SU-DHL-6 (cell line): Measurements from ENCODE around the gene E2F1.
"Not testable (repeated sequence)": the region's sequence is repeated elsewhere in the genome, so short reads cannot be mapped to it uniquely, and the experiment has no call there.

Experiments
- H2AFZ ChIP-seq: fragments of 200-600 bp; sonication (generic); 2 replicates; pipeline ENCODE4 v1.6.1; 2014; ENCODE audit warnings: low read depth, mild to moderate bottlenecking, moderate library complexity, mixed read lengths, antibody characterized with exemption, low read length; ENCODE audit not compliant: severe bottlenecking
- H3F3A ChIP-seq: fragments of 200-600 bp; shearing (Covaris generic); 2 replicates; pipeline ENCODE4 v1.6.0; 2016; ENCODE audit warnings: antibody characterized with exemption, mild to moderate bottlenecking; ENCODE audit not compliant: insufficient read depth
- H3K27ac ChIP-seq: fragments of 200-600 bp; sonication (generic); 2 replicates; pipeline ENCODE4 v1.5.1; 2016; ENCODE audit warnings: low read depth, mild to moderate bottlenecking, low read length, moderate library complexity, mixed read lengths
- H3K27me3 ChIP-seq: fragments of 200-600 bp; sonication (generic), shearing (Covaris generic); 2 replicates; pipeline ENCODE4 v1.6.0; 2014; ENCODE audit warnings: mild to moderate bottlenecking, low read length
- H3K36me3 ChIP-seq: fragments of 200-600 bp; sonication (generic); 2 replicates; pipeline ENCODE4 v1.6.1; 2014; ENCODE audit warnings: mild to moderate bottlenecking, low read length, mixed read lengths
- H3K4me2 ChIP-seq: fragments of 300-600, 200-600 bp; shearing (Covaris generic), sonication (generic); 2 replicates; pipeline ENCODE4 v1.6.0; 2014; ENCODE audit warnings: low read length, low read depth, mild to moderate bottlenecking; ENCODE audit not compliant: poor library complexity, severe bottlenecking
- H3K4me3 ChIP-seq: fragments of 200-600 bp; sonication (generic); 2 replicates; pipeline ENCODE4 v1.5.1; 2014; ENCODE audit warnings: antibody characterized with exemption, low read length, mild to moderate bottlenecking, mixed read lengths; ENCODE audit not compliant: insufficient read depth, poor library complexity, severe bottlenecking
- H3K79me2 ChIP-seq: fragments of 200-600 bp; sonication (generic); 2 replicates; pipeline ENCODE4 v1.6.1; 2014; ENCODE audit warnings: mild to moderate bottlenecking, low read length, moderate library complexity; ENCODE audit not compliant: insufficient read depth
- H3K9ac ChIP-seq: fragments of 200-600 bp; sonication (generic); 2 replicates; pipeline ENCODE4 v1.7.0; 2014; ENCODE audit warnings: mild to moderate bottlenecking, low read length
- H3K9me2 ChIP-seq: fragments of 200-600 bp; sonication (generic); replicated peaks from 2 replicates; pipeline ENCODE4 v1.6.1; 2014; ENCODE audit warnings: low read length; ENCODE audit not compliant: insufficient read depth
- H3K9me3 ChIP-seq: fragments of 200-600 bp; sonication (generic); 2 replicates; pipeline ENCODE4 v1.6.1; 2014; ENCODE audit warnings: low read length, mixed read lengths; ENCODE audit not compliant: insufficient read depth
- H4K20me1 ChIP-seq: fragments of 200-600 bp; sonication (generic); 2 replicates; pipeline ENCODE4 v1.6.1; 2014; ENCODE audit warnings: low read depth, mild to moderate bottlenecking, antibody characterized with exemption, low read length, moderate library complexity, mixed read lengths
- CTCF ChIP-seq: fragments of 200-600 bp; sonication (generic); IDR thresholded peaks from one replicate; pipeline ENCODE4 v1.5.1; 2017; ENCODE audit warnings: antibody characterized with exemption, mild to moderate bottlenecking, low read length, moderate library complexity; ENCODE audit not compliant: insufficient read depth, poor library complexity, severe bottlenecking
- EZH2phosphoT487 ChIP-seq: fragments of 200-600 bp; sonication (generic), shearing (Covaris generic); conservative IDR thresholded peaks from 2 replicates; pipeline ENCODE4 v1.6.1; 2018; ENCODE audit warnings: mild to moderate bottlenecking, antibody characterized with exemption, low read length, moderate library complexity, mixed read lengths

Gene E2F1

DNA sequence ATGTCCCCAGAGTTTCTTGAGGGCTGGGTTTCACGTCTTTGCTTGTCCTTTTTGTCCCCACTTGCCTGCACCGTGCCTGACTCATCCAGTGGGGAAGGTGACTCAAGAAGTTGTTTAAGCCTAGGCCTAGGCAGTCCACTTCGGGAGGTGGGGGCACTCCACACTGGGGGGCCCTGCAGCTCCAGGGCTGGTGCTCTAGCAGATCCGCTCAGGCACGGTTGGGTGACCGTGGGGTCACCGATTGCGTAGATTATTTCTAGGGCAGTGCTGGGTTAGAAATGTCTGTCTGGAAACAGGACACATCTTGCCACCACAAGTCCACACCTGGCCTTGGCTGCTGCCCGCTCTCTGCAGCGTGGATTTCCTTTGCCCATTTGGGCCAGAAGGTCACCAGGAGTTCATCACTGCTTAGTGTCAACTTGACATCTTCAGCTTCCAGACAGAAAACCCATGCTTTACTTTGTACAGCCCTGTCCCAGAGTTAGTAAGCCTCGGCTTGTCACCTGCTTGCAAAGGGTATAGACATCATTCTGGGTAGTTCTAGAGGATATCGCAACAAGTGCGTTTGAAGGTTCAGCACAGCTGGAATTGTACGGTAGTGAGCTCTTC is 37.7 kb downstream of the E2F1 start:
- Histone ChIP-seq H3K4me3 (no peak overlapping the region), H2AFZ (no peak overlapping the region), H3K79me2 (no peaks in the 10 kb centered on the region), H3K9ac (no peak overlapping the region), H3K9me2 (no peaks in the 10 kb centered on the region), H3K4me2 (no peak overlapping the region), H3K9me3 (no peaks in the 10 kb centered on the region), H3K27ac (no peak overlapping the region), H3F3A (no peaks in the 10 kb centered on the region), H4K20me1 (no peaks in the 10 kb centered on the region), H3K36me3 (no peaks in the 10 kb centered on the region), H3K27me3 (no peaks in the 10 kb centered on the region)
- no peak for TF ChIP-seq CTCF
- no peak for TF ChIP-seq EZH2phosphoT487

GRCh38 chr20:33647603-33648395 is 38.4 kb downstream of the E2F1 start:
- Histone ChIP-seq H3K4me3 (no peak overlapping the region), H3K9me3 (no peaks in the 10 kb centered on the region), H3F3A (no peaks in the 10 kb centered on the region), H3K27ac (no peak overlapping the region), H3K27me3 (no peaks in the 10 kb centered on the region), H3K9me2 (no peaks in the 10 kb centered on the region), H3K36me3 (no peaks in the 10 kb centered on the region), H3K79me2 (no peaks in the 10 kb centered on the region), H3K4me2 (no peak overlapping the region), H4K20me1 (no peaks in the 10 kb centered on the region), H3K9ac (no peak overlapping the region), H2AFZ (no peak overlapping the region)
- no peak for TF ChIP-seq EZH2phosphoT487
- no peak for TF ChIP-seq CTCF

DNA sequence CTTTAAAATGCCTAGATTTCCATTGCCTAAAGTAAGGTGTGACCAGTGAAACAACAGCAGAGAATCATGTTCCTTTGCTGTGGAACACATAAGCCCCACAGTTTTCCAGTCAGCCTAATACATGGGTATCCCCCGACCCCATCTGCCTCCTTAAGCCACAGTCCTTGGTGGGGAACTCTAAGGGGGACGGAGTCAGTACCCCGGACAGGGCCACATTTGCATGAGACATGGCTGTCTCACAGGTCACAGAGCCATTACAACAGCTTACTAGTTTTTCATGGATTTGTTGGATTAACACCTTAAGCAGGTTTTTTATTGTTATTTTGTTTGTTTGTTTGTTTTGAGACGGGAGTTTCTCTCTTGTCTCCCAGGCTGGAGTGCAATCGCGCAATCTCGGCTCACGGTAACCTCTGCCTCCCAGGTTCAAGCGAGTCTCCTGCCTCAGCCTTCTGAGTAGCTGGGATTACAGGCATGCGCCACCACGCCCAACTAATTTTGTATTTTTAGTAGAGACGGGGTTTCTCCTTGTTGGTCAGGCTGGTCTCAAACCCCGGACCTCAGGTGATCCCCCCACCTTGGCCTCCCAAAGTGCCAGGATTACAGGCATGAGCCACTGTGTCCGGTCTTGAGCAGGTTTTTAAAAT is 39.1 kb downstream of the E2F1 start:
- H3K27me3 ChIP-seq, H3K9me3 ChIP-seq, H3K4me2 ChIP-seq, H3K9me2 ChIP-seq, H4K20me1 ChIP-seq, H3K9ac ChIP-seq, H3K27ac ChIP-seq, H2AFZ ChIP-seq, H3K79me2 ChIP-seq, H3K4me3 ChIP-seq, H3F3A ChIP-seq, H3K36me3 ChIP-seq: not testable (repeated sequence)

DNA sequence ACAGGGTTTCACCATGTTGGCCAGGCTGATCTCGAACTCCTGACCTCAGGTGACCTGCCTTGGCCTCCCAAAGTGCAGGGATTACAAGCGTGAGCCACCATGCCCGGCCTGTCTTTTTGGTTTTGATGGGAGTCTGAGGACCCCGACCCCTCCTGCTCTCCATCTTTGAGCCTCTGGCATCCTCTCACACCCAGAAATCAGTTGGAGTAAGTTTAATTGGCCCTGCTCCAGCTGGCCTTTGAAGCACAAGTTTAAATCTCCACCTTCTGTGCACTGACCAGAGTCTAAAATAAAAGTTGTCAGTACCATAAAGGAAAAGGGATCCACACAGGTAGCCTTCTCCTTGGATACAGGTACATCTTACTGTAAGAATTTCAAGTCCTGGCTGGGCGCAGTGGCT is 40.0 kb downstream of the E2F1 start:
- Histone ChIP-seq H3K9me3 (no peaks in the 10 kb centered on the region), H3K36me3 (no peaks in the 10 kb centered on the region), H3K9ac (no peak overlapping the region), H2AFZ (no peak overlapping the region), H3K4me2 (no peak overlapping the region), H3K27me3 (no peaks in the 10 kb centered on the region), H3K79me2 (no peaks in the 10 kb centered on the region), H3F3A (no peaks in the 10 kb centered on the region), H3K4me3 (no peak overlapping the region), H3K27ac (no peak overlapping the region), H4K20me1 (no peaks in the 10 kb centered on the region), H3K9me2 (no peaks in the 10 kb centered on the region)
- TF ChIP-seq EZH2phosphoT487, result no peak
- no peak for TF ChIP-seq CTCF
